HCT116 (cell line): ENCODE data around the gene MSLN.

Experiments used
- CBX3 ChIP-seq: IDR thresholded peaks from 2 replicates; pipeline ENCODE4 v1.6.1; 2012; ENCODE audit warnings: low read depth
- CEBPB ChIP-seq: IDR thresholded peaks from 2 replicates; pipeline ENCODE4 v1.6.1; 2012; ENCODE audit warnings: low read depth
- CTCF ChIP-seq, 3 experiments: fragments of 200-600 bp in 1 of 3; sonication (generic) in 1 of 3; IDR thresholded peaks in 2 of 3; conservative IDR thresholded peaks in 1 of 3; 2 replicates each; pipeline ENCODE4 v1.5.1; 2012 to 2017; ENCODE audit warnings: low read depth in 2 of 3, low read length in 2 of 3, antibody characterized with exemption in 1 of 3, borderline replicate concordance in 1 of 3, control low read depth in 1 of 3, mild to moderate bottlenecking in 1 of 3, mixed read lengths in 1 of 3, mixed run types in 1 of 3, moderate library complexity in 1 of 3; ENCODE audit not compliant: insufficient read depth in 1 of 3
- ELF1 ChIP-seq: IDR thresholded peaks from 2 replicates; pipeline ENCODE4 v1.6.1; 2012; ENCODE audit warnings: low read depth, borderline replicate concordance
- EZH2 ChIP-seq: fragments of 200-600 bp; sonication (generic); IDR thresholded peaks from 2 replicates; pipeline ENCODE4 v1.6.1; 2017; ENCODE audit warnings: antibody characterized with exemption, mixed run types
- EZH2phosphoT487 ChIP-seq: fragments of 200-600 bp; IDR thresholded peaks from 2 replicates; pipeline ENCODE4 v1.6.1; 2018; ENCODE audit warnings: antibody characterized with exemption, borderline replicate concordance
- JUND ChIP-seq: IDR thresholded peaks from 2 replicates; pipeline ENCODE4 v1.6.1; 2012
- POLR2A ChIP-seq: IDR thresholded peaks from 2 replicates; pipeline ENCODE4 v1.7.0; 2011; ENCODE audit warnings: borderline replicate concordance; ENCODE audit not compliant: insufficient read depth, insufficient read length; ENCODE audit errors: extremely low read depth
- POLR2AphosphoS5 ChIP-seq: IDR thresholded peaks from 2 replicates; pipeline ENCODE4 v1.6.1; 2011; ENCODE audit warnings: mild to moderate bottlenecking, low read depth, low read length, moderate library complexity
- TCF7L2 ChIP-seq: IDR thresholded peaks from 2 replicates; pipeline ENCODE4 v1.7.0; 2011; ENCODE audit warnings: borderline replicate concordance, inconsistent platforms; ENCODE audit not compliant: insufficient read depth, insufficient read length; ENCODE audit errors: extremely low read depth
- ZFX ChIP-seq: fragments of 450-650 bp; IDR thresholded peaks from 2 replicates; pipeline ENCODE4 v1.6.1; 2017
- ZNF274 ChIP-seq: fragments of 200-500 bp; sonication (Bioruptor generic); IDR thresholded peaks from 2 replicates; pipeline ENCODE4 v1.6.1; 2014; ENCODE audit warnings: mild to moderate bottlenecking, low read depth, low read length, inconsistent platforms
- TF ChIP-seq, protein P1 (sequence below): IDR thresholded peaks from 2 replicates; pipeline ENCODE4 v1.6.1; 2012
- TF ChIP-seq, protein P2 (sequence below): IDR thresholded peaks from 2 replicates; pipeline ENCODE4 v1.6.1; 2011; ENCODE audit warnings: mild to moderate bottlenecking, low read length, moderate library complexity; ENCODE audit not compliant: insufficient replicate concordance; ENCODE audit errors: extremely low read depth

DNA sequence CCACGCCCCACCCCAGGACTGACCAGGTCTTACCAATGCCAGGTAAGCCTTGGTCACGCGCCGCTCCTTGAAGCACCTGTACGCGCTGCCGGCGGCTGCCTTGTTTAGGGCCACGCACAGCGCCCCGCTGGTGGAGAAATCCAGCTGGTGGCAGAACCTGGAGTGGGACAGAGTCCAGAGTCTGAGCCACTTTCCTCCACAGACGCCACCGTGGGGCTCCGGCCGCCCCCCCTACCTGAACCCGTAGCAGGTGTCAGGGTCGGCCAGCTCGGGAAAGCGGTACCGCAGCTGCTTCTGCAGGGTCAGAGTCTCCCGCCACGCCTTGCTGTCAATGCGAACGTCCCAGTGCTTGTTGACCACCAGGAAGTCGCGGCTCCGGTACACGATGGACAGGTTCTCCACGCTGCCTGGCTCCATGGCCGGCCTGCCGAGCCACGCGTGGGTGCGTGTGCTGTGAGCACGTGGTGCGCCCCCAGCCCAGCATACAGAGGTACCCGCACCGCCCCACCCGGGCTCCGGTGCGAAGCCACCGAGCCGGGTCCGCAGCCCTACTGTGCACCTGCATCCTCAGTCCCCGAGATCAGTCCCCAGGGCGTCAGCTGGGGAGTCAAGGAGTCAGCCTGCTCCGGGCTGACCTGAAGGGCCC lies 26.9 kb downstream of the MSLN start:
- no peak for TF ChIP-seq ELF1
- no peak for TF ChIP-seq TCF7L2
- no peak for TF ChIP-seq ZNF274
- TF ChIP-seq CTCF (IDR thresholded peaks at IDR 0.05 in 2 of 3, conservative IDR thresholded peaks at IDR 0.05 in 1 of 3; ENCODE audit: borderline replicate concordance in 1 of 3, insufficient read depth in 1 of 3, low read depth in 2 of 3, low read length in 2 of 3), result no peak
- TF ChIP-seq POLR2A, result no peak
- TF ChIP-seq EZH2phosphoT487, result no peak
- no peak for TF ChIP-seq EZH2
- no peak for TF ChIP-seq CBX3
- TF ChIP-seq POLR2AphosphoS5, result no peak
- TF ChIP-seq, protein P1, sequence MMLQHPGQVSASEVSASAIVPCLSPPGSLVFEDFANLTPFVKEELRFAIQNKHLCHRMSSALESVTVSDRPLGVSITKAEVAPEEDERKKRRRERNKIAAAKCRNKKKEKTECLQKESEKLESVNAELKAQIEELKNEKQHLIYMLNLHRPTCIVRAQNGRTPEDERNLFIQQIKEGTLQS, result no peak
- no peak for TF ChIP-seq CEBPB
- no peak for TF ChIP-seq ZFX
- TF ChIP-seq, protein P2, sequence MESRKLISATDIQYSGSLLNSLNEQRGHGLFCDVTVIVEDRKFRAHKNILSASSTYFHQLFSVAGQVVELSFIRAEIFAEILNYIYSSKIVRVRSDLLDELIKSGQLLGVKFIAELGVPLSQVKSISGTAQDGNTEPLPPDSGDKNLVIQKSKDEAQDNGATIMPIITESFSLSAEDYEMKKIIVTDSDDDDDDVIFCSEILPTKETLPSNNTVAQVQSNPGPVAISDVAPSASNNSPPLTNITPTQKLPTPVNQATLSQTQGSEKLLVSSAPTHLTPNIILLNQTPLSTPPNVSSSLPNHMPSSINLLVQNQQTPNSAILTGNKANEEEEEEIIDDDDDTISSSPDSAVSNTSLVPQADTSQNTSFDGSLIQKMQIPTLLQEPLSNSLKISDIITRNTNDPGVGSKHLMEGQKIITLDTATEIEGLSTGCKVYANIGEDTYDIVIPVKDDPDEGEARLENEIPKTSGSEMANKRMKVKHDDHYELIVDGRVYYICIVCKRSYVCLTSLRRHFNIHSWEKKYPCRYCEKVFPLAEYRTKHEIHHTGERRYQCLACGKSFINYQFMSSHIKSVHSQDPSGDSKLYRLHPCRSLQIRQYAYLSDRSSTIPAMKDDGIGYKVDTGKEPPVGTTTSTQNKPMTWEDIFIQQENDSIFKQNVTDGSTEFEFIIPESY, result no peak
- no peak for TF ChIP-seq JUND
